Measurements from ENCODE around the gene GFY.

Gene GFY

GRCh38 chr19:49409441-49410029, 15.7 kb upstream of the GFY start:
- DNase-seq = no peak

- DNase-seq = no peak
Measured at GRCh38 chr19:49411681-49412326, 13.4 kb upstream of the GFY start.

DNA sequence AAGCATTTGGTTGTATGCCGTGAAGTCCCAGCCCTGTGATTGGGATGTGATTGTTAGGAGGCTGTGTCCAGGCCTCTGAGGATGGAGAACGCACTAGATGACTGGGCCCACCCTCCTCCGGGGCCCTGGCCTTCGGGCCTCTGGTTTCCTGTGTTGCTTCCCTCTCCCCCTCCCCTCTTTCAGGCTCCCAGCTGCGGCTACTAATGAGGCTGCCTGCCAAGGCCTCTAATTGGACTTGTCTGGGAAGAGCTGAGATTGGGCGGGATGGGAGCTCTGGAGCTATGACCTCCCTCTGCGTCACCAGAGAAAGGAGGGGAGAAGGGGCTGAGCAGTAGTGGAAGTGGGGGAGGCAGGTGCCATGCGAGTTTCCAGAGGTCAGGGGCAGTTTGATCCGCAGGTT, 11.8 kb upstream of the GFY start:
- DNase-seq = no peak

- DNase-seq = no peak
Measured at GRCh38 chr19:49414256-49414655, 10.9 kb upstream of the GFY start.

DNA sequence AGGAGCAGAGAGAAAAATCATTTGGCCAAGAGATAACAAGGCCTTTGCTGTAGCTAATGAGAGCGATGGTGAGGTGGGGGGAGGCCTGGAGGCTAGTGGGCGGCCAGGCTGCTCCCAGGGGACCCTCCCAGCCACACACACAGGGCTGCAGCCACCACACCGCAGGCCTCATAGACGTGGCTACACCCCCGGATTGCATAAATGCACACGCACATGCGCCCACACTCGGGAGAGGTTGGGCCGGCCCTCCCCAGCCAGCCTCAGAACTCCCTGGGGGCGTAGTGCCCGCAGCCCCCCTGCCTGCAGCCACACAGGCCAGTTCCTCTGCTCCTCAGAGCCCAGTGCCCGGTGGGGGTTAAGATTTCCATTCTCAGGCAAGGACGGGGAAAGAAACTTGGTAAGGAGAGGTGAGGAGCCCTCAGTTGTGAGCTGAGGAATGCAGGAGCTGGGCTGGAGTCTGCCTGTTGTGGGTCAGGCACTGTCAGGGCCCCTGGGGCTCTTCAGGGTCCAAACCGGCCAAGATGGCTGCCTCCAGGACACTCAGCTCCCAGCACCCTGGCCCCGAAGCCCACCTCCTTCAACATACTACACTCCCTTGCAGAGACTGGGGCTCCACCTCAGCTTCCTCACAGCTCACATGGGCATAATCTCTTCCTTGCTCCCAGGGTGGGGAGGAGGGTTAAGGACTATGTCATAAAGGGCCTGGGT, 9.9 kb upstream of the GFY start:
- DNase-seq = no peak

DNA sequence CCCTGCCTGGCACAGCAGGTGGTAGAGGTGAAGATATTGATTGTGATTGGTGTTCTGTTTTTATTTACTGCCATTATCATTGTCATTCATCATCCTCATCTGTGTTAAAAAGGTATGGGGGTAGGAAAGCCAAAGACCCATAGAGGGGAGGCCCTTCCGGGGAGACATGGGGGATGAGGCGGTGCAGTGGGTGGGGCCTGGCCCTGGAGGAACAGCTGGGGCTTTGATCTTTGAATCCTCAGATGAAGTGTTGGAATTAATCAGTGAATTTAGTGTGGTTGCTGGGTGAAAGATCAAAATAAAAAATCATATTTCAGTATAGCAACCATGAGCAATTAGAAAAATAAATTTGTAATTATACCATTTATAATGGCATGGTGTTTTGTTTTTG, 9.4 kb upstream of the GFY start:
- no peak for DNase-seq

DNA sequence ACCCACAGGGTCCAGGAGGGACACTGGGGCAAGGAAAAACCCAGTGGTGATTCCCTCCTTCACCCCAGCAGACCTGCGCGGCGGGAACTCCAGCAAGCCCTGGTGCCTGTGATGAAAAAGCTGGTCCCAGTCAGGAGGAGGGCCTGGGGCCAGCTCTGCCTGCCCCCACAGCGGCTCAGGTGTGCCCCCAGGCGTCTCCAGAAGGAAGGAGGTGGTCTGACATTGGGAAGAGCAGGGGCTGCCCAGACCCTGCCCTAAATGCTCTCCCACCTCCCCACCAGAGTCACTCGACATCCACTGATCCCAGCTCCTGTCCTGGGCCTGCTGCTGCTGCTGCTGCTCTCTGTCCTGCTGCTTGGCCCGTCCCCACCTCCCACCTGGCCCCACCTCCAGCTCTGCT, 8.1 kb upstream of the GFY start:
- no peak for DNase-seq

DNA sequence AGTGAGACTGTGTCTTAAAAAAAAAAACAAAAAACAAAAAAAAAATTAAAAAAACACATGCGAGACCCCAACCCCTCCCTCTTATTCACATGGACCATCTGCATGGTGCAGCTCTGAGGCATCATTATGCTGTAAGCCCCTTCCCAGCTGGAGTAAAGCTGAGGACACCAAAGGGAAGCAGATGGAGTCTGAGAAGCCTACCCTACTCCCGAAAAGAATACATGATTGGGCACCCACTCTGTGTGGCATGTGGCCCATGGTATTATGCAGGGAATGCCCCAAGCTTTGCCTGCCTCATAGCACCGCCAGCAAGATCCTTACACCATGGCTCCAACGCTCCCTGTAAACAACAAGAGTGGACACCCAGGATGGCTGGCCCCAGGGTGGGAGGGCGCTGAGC, 6.7 kb upstream of the GFY start:
- no peak for DNase-seq

- DNase-seq = no peak
Measured at GRCh38 chr19:49419173-49419572, 6.0 kb upstream of the GFY start.

- no peak for DNase-seq
Measured at GRCh38 chr19:49420227-49420626, 5.0 kb upstream of the GFY start.

GRCh38 chr19:49421039-49421877, 3.9 kb upstream of the GFY start:
- peak; percentile 61 for DNase-seq

DNA sequence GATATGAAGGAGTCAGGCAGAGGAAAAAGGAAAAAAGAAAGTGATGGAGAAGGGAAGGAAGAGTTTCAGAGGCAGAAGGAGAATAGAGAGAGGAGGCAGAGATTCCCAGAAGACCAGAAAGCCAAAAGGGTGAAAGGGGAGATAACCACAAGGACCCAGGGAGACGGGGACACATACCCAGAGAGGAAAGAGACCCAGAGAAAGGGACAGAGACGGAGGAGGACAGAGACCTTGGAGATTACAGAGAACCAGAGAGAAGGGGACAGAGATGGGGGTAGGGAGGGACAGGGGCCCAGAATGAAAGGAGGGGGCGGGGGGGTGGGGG, 3.3 kb upstream of the GFY start:
- DNase-seq = no peak

- peak; percentile 9 for DNase-seq
Measured at GRCh38 chr19:49422407-49423070, 2.6 kb upstream of the GFY start.

DNA sequence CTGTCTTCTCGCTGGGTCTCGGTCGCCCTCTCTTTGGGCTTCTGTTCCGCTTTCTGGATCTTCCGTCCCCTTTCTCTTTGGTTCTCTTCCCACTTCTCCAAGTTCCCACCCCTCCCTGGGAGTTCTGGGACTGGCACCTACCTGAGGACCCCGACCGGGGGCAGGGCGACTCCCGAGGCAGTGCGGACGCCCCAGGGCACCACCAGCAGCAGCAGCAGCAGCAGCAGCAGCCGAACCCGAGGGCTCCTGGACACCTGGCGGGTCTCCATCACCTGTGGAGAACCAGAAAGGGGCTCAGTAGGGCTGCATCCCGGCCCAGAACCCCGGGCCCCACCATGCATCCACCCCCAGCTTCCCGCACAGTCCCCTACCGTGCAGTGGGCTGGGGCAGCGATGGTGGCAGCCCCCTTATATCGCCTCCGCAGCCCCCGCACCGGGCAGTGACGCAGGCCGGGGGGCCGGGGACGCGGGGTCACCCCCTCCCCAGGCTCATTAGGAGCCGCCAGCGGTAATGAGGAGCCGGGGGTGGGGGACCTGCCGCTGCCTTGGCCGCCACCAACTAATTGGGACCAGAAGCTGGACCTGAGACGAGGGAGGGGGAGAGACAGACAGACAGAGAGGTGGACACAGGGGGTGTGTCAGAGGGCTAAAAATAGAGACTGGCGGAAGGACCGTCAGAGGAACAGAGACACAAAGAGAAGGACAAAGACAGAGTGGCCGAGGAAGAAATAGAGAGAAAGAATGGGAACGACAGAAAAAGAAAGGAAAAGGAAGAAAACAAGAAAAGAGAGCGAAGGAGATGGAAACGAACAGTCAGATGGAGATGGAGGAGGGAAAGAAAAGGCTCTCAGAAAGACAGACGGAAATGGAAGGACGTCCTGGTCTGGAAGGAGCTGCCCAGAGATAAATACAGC, 1.9 kb upstream of the GFY start, which contains the start of gene PTH2:
Gene PTH2 (minus strand): TSS at position 371 of the 914 bp plus-strand sequence. CDS start 102 bp downstream, at position 269.
- no peak for DNase-seq

- no peak for DNase-seq
Measured at GRCh38 chr19:49423985-49424303, 1.2 kb upstream of the GFY start.

GRCh38 chr19:49425922-49426592, 869 bp downstream of the GFY start:
- DNase-seq = no peak

DNA sequence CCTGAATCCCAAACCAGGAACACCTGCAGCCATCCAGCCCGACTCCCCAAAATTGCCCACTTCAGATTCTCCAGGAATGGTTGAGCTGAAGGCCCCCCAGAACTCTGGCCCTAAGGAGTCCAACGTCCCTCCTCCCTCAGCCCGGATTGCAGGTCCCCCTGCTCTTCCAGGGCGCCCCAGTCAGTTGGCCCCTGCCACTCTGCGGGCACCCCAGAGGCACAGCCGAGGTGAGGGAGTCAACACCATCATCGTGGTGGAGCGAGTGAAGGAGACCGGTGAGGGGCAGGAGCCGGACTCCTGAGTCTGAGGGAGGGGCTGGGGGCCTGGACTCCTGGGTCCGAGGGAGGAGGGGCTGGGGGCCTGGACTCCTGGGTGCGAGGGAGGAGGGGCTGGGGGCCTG, 2.2 kb downstream of the GFY start:
- no peak for DNase-seq

GRCh38 chr19:49427855-49428546, 2.8 kb downstream of the GFY start:
- no peak for DNase-seq

DNA sequence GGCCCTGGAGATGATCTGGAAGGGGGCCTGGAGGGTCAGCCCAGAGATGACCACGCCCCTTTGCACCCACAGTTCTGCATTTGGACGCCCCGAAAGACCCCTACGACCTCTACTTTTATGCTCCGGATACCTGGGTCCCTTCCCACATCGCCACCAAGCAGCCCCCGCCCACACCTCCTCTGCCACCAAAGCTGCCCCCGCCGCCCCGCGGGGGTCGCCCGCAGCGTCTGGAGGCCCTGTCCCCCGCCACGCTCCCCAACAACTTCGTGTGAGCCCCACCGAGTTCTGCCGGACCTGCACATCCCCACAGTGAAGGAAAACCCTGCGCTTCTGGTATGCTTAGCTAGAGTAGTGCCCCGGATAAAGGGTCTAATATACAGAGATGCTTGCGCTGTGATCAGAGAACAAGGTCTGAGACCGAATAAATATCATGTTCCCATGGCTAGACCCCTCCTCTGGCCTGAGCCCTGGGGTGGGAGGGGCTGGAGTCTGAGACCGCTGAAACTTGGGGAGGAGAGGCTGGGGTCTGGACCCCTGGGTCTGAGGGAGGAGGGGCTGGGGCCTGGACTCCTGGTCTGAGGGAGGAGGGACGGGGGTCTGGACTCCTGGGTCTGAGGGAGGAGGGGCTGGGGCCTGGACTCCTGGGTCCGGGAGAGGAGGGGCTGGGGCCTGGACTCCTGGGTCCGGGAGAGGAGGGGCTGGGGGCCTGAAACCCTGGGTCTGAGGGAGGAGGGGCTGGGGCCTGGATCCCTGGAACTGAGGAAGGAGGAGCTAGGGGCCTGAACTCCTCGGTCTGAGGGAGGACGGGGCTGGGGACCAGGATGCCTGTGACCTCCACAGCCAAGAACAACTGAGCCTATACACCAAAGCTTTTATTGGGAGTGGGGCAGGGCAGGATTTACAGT, 3.6 kb downstream of the GFY start:
- no peak for DNase-seq

DNA sequence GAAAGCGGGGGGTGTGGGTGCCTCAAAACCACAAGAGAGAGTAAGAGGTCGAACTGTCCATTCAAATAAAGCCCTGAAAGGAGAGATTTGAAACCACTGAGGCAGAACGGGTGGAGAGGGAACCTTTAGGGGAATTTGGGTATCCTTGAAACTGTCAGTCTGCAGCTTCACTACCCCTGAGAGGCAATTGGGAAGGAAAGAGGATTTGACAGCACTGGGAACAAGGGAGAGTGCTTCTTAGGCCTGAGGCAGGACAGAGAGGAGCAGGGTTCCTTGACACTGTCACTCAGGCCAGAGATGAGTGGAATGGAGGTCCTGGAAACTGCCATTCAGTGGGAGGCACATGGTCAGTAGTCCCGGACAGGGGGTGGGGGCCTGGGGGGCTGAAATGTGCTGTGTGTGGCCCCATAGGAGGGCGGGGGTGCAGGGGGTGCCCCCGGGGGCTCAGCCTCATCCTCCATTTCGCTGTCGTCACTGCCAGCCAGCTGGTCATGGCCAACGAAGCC, 5.0 kb downstream of the GFY start:
- no peak for DNase-seq

Data from NCI-H1092 (cell line).